ENCODE measurements around the gene VNN1. TPM values are rescaled to one million over a fixed set of nuclear protein-coding genes. Genes with fewer than 3 reads are reported as not detected.

Gene VNN1
- total RNA-seq, 1 donor from 2014 or later = 10.1 TPM

GRCh38 chr6:132673376-132674094, 40.3 kb downstream of the VNN1 start:
- H3K27ac ChIP-seq = no peak overlapping the region
- no peak for ATAC-seq
- intact Hi-C loops (cut with DNase I) = no loop called here
- H3K36me3 ChIP-seq = no peaks in the 10 kb centered on the region
- no peak for TF ChIP-seq CTCF (IDR thresholded peaks at IDR 0.05)
- no peaks in the 10 kb centered on the region for H3K27me3 ChIP-seq
- no peak for DNase-seq
- H3K4me1 ChIP-seq = no peaks in the 10 kb centered on the region
- H3K4me3 ChIP-seq = no peak overlapping the region
- no peaks in the 10 kb centered on the region for H3K9me3 ChIP-seq

- no peak for DNase-seq
- Histone ChIP-seq H3K4me3 (no peak overlapping the region), H3K27ac (no peak overlapping the region), H3K9me3 (no peaks in the 10 kb centered on the region), H3K4me1 (no peaks in the 10 kb centered on the region), H3K36me3 (no peaks in the 10 kb centered on the region), H3K27me3 (no peaks in the 10 kb centered on the region)
- ATAC-seq = no peak
- intact Hi-C loops (cut with DNase I) = no loop called here
- no peak for TF ChIP-seq CTCF (IDR thresholded peaks at IDR 0.05)
These were observed 42.6 kb downstream of the VNN1 start for GRCh38 chr6:132671295-132671694.

GRCh38 chr6:132669690-132670291, 44.1 kb downstream of the VNN1 start:
- no peaks in the 10 kb centered on the region for H3K36me3 ChIP-seq
- ATAC-seq (peak; percentile 90), DNase-seq (no peak)
- no peaks in the 10 kb centered on the region for H3K9me3 ChIP-seq
- H3K4me1 ChIP-seq = no peaks in the 10 kb centered on the region
- TF ChIP-seq CTCF (IDR thresholded peaks at IDR 0.05) = peak; percentile 62
- no peaks in the 10 kb centered on the region for H3K27me3 ChIP-seq
- no peak overlapping the region for H3K4me3 ChIP-seq
- no peak overlapping the region for H3K27ac ChIP-seq
- intact Hi-C loops (cut with DNase I) = no loop called here

- H3K9me3 ChIP-seq = no peaks in the 10 kb centered on the region
- H3K4me3 ChIP-seq = no peak overlapping the region
- H3K36me3 ChIP-seq = no peaks in the 10 kb centered on the region
- ATAC-seq = no peak
- no peak for TF ChIP-seq CTCF (IDR thresholded peaks at IDR 0.05)
- H3K27me3 ChIP-seq = no peaks in the 10 kb centered on the region
- no peak overlapping the region for H3K27ac ChIP-seq
- DNase-seq = no peak
- no peaks in the 10 kb centered on the region for H3K4me1 ChIP-seq
- intact Hi-C loops (cut with DNase I) = no loop called here
These were observed 47.7 kb downstream of the VNN1 start for GRCh38 chr6:132666118-132666517.

GRCh38 chr6:132664309-132665034, 49.4 kb downstream of the VNN1 start:
- DNase-seq = no peak
- Histone ChIP-seq H3K27ac (no peak overlapping the region), H3K4me1 (no peaks in the 10 kb centered on the region), H3K36me3 (no peaks in the 10 kb centered on the region), H3K4me3 (no peak overlapping the region), H3K27me3 (no peaks in the 10 kb centered on the region), H3K9me3 (no peaks in the 10 kb centered on the region)
- intact Hi-C loops (cut with DNase I) = no loop called here
- no peak for TF ChIP-seq CTCF (IDR thresholded peaks at IDR 0.05)
- ATAC-seq = no peak

Data from upper lobe of right lung (tissue), 1 donor.